ENCODE results near the gene HOXA4.

- TF ChIP-seq, protein P1, sequence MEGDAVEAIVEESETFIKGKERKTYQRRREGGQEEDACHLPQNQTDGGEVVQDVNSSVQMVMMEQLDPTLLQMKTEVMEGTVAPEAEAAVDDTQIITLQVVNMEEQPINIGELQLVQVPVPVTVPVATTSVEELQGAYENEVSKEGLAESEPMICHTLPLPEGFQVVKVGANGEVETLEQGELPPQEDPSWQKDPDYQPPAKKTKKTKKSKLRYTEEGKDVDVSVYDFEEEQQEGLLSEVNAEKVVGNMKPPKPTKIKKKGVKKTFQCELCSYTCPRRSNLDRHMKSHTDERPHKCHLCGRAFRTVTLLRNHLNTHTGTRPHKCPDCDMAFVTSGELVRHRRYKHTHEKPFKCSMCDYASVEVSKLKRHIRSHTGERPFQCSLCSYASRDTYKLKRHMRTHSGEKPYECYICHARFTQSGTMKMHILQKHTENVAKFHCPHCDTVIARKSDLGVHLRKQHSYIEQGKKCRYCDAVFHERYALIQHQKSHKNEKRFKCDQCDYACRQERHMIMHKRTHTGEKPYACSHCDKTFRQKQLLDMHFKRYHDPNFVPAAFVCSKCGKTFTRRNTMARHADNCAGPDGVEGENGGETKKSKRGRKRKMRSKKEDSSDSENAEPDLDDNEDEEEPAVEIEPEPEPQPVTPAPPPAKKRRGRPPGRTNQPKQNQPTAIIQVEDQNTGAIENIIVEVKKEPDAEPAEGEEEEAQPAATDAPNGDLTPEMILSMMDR (IDR thresholded peaks at IDR 0.05), result no peak
- TF ChIP-seq POLR2A (IDR thresholded peaks at IDR 0.05), result no peak
These were observed 8.4 kb upstream of the HOXA4 start for GRCh38 chr7:27138985-27139333.
